Endothelial cell of umbilical vein (primary cell): ENCODE measurements around the gene FAM117B. TPM values are rescaled to one million over a fixed set of nuclear protein-coding genes. Genes with fewer than 3 reads are reported as not detected.

Experiments used
- BruUV-seq: library from RNA; stranded (reverse); fragments of 400-500 nt; replicated peaks from 2 replicates; lab custom pipeline; 2021; lab: Mats Ljungman, UMichigan
- CTCF ChIA-PET: fragments of 300-600, 350-600 bp; sonication (Branson Sonifier 250); formaldehyde crosslinking; loops from one replicate; lab custom pipeline; 2021; ENCODE audit warnings: antibody characterized with exemption, inconsistent platforms; lab: Charles Lee
- POLR2A ChIA-PET: fragments of 300-600, 350-600 bp; sonication (Branson Sonifier 250); formaldehyde crosslinking; loops from one replicate; lab custom pipeline; 2021; ENCODE audit warnings: antibody characterized with exemption, inconsistent platforms; lab: Charles Lee
- DNase-seq: peaks from one replicate; pipeline ENCODE4 v3.0.0-alpha.2; 2011; ENCODE audit warnings: low read depth, low spot score
- FAIRE-seq: peaks from 2 replicates; lab custom pipeline; 2011; peaks lifted over from hg19 to GRCh38; lab: Jason Lieb, UNC
- H2AFZ ChIP-seq: 2 replicates; pipeline ENCODE4 v1.6.0; 2012; ENCODE audit warnings: low read depth, low read length, control low read depth, inconsistent platforms
- H3K27ac ChIP-seq: 2 replicates; pipeline ENCODE4 v1.5.1; 2011; ENCODE audit warnings: low read depth, mild to moderate bottlenecking, control low read depth, low read length, moderate library complexity; ENCODE audit not compliant: insufficient read depth
- H3K27me3 ChIP-seq, 2 experiments: 2 replicates each; pipeline versions ENCODE4 v1.6.0 to v1.6.1; 2011; ENCODE audit warnings: low read length in 2 of 2, mixed read lengths in 1 of 2; ENCODE audit not compliant: control insufficient read depth in 2 of 2, insufficient read depth in 2 of 2
- H3K36me3 ChIP-seq, 2 experiments: 2 replicates in 1 of 2; 3 replicates in 1 of 2; pipeline ENCODE4 v1.5.1; 2011; ENCODE audit warnings: low read length in 2 of 2, mild to moderate bottlenecking in 1 of 2, moderate library complexity in 1 of 2; ENCODE audit not compliant: control insufficient read depth in 2 of 2, insufficient read depth in 2 of 2; ENCODE audit errors: extremely low read depth in 1 of 2
- H3K4me1 ChIP-seq: 3 replicates; pipeline ENCODE4 v1.5.1; 2011; ENCODE audit warnings: mild to moderate bottlenecking, low read length; ENCODE audit not compliant: control insufficient read depth, insufficient read depth; ENCODE audit errors: extremely low read depth
- H3K4me2 ChIP-seq: 2 replicates; pipeline ENCODE4 v1.6.1; 2011; ENCODE audit warnings: low read length, control low read depth, mixed read lengths; ENCODE audit not compliant: insufficient read depth
- H3K4me3 ChIP-seq, 3 experiments: fragments of 200-600 bp in 1 of 3; sonication (generic), shearing (Covaris generic) in 1 of 3; replicated peaks in 1 of 3; 2 replicates each; pipeline ENCODE4 v1.5.1; 2011 to 2016; ENCODE audit warnings: control low read depth in 3 of 3, low read length in 3 of 3, mild to moderate bottlenecking in 2 of 3, inconsistent platforms in 1 of 3, low read depth in 1 of 3, moderate library complexity in 1 of 3; ENCODE audit not compliant: insufficient read depth in 1 of 3
- H3K79me2 ChIP-seq: 2 replicates; pipeline ENCODE4 v1.6.0; 2012; ENCODE audit warnings: low read length, inconsistent platforms; ENCODE audit not compliant: control insufficient read depth, insufficient read depth
- H3K9ac ChIP-seq: replicated peaks from 2 replicates; pipeline ENCODE3; 2011; ENCODE audit warnings: low read length, control low read depth; ENCODE audit not compliant: insufficient read depth; ENCODE audit errors: extremely low read depth
- H3K9me1 ChIP-seq: replicated peaks from 3 replicates; pipeline ENCODE4 v1.6.0; 2011; ENCODE audit warnings: mild to moderate bottlenecking, low read length; ENCODE audit not compliant: control insufficient read depth, insufficient read depth; ENCODE audit errors: extremely low read depth
- H3K9me3 ChIP-seq: replicated peaks from 2 replicates; pipeline ENCODE4 v1.5.1; 2012; ENCODE audit warnings: low read length, inconsistent platforms; ENCODE audit not compliant: control insufficient read depth, insufficient read depth
- H4K20me1 ChIP-seq: replicated peaks from 2 replicates; pipeline ENCODE3; 2011; ENCODE audit warnings: mild to moderate bottlenecking, low read length; ENCODE audit not compliant: control insufficient read depth, insufficient read depth; ENCODE audit errors: extremely low read depth
- EZH2 ChIP-seq: IDR thresholded peaks from 2 replicates; pipeline ENCODE4 v1.6.1; 2012; ENCODE audit warnings: borderline replicate concordance, low read depth, mild to moderate bottlenecking, moderate library complexity, low read length, inconsistent platforms; ENCODE audit not compliant: severe bottlenecking
- FOS ChIP-seq: IDR thresholded peaks from 2 replicates; pipeline ENCODE4 v1.6.1; 2011; ENCODE audit warnings: mild to moderate bottlenecking, low read length, moderate library complexity, borderline replicate concordance; ENCODE audit not compliant: insufficient read depth
- GATA2 ChIP-seq: IDR thresholded peaks from 2 replicates; pipeline ENCODE4 v1.7.0; 2011; ENCODE audit warnings: low read depth, mild to moderate bottlenecking, moderate library complexity, mixed read lengths, low read length; ENCODE audit not compliant: insufficient read length, insufficient read depth
- JUN ChIP-seq: IDR thresholded peaks from 2 replicates; pipeline ENCODE4 v1.6.1; 2011; ENCODE audit warnings: borderline replicate concordance, low read depth; ENCODE audit not compliant: insufficient read length, insufficient read depth
- MYC ChIP-seq: IDR thresholded peaks from one replicate; pipeline ENCODE4 v1.6.1; 2011; ENCODE audit warnings: mild to moderate bottlenecking, low read depth, low read length
- POLR2A ChIP-seq: IDR thresholded peaks from 2 replicates; pipeline ENCODE4 v1.6.1; 2012; ENCODE audit warnings: low read depth, mild to moderate bottlenecking, control low read depth, low read length
- POLR2AphosphoS5 ChIP-seq: IDR thresholded peaks from 2 replicates; pipeline ENCODE4 v1.6.1; 2012; ENCODE audit warnings: low read depth, mild to moderate bottlenecking, control low read depth, low read length, moderate library complexity; ENCODE audit not compliant: insufficient read depth
- dilution Hi-C: fragments of 300-500 bp; cut with MboI; formaldehyde crosslinking; loops from one replicate; pipeline ENCODE4 v1.15.0; 2019; ENCODE audit warnings: low sequenced_read_pairs; ENCODE audit not compliant: extremely low pct_ligation_motif_present
- intact Hi-C: fragments of 100-400 bp; cut with micrococcal nuclease; formaldehyde crosslinking; loops from one replicate; pipeline ENCODE4 v1.10.0; 2022
- polyA plus RNA-seq, 4 experiments: library from polyadenylated mRNA; depleted of rRNA in 3 of 4; stranded (reverse) in 3 of 4; unstranded in 1 of 4; fragments of >200 nt; gene quantifications; 2 replicates each; pipeline versions ENCODE4 v1.2.1 to v1.2.3, GENCODE V29; 2011 to 2012; ENCODE audit warnings: missing spikeins in 1 of 4
- total RNA-seq: library from RNA; stranded (reverse); gene quantifications from 2 replicates; pipeline ENCODE4 v1.2.3, GENCODE V29; 2021
- TF ChIP-seq, protein P1 (sequence below), 2 donors: IDR thresholded peaks; 1 replicate in 1 of 2; 2 replicates in 1 of 2; pipeline ENCODE4 v1.5.1; 2011; ENCODE audit warnings: low read length in 2 of 2, mild to moderate bottlenecking in 2 of 2, moderate library complexity in 2 of 2, control low read depth in 1 of 2, inconsistent platforms in 1 of 2, low read depth in 1 of 2; ENCODE audit not compliant: insufficient read depth in 1 of 2; ENCODE audit errors: extremely low read depth in 1 of 2
- TF ChIP-seq, protein P2 (sequence below): IDR thresholded peaks from 2 replicates; pipeline ENCODE4 v1.6.1; 2011; ENCODE audit not compliant: insufficient read depth, insufficient read length

The FAM117B gene
- total and polyA plus RNA-seq, 2 donors (not counting 3 experiments of a cell fraction or from before 2014, with no cell fraction given), result 1.3 to 7.0 TPM

DNA sequence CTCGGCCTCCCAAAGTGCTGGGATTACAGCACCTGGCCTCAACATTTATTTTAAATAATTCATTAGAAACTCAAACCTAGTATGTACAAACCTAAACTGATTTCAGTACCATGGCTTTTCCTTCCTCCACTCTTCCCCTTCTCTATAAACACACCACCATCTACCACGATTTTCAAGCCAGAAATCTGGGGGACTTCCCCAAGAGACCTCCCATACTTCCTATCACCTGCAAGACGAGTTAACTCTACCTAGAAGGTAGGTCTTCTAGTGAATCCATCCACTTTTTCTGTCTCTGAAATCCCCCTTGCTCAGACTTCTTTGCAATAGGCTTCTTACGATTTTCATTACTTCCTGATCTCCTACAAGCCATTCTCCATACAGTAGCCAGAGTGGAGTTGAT, 7.7 kb upstream of the FAM117B start:
- H3K36me3 ChIP-seq, result no peaks in the 10 kb centered on the region
- no peaks in the 10 kb centered on the region for H3K4me1 ChIP-seq
- no peak overlapping the region for H2AFZ ChIP-seq
- no peak overlapping the region for H3K4me2 ChIP-seq
- FAIRE-seq (no peak), DNase-seq (no peak)
- TF ChIP-seq POLR2A (no peak), FOS (no peak), MYC (no peak), EZH2 (no peak), JUN (no peak)
- no peaks in the 10 kb centered on the region for H3K79me2 ChIP-seq
- ChIA-PET CTCF (no interaction called here), POLR2A (no interaction called here)
- H3K9ac ChIP-seq, result no peak overlapping the region
- intact Hi-C loops (no loop called here), dilution Hi-C loops (no loop called here)
- no peak overlapping the region for H3K4me3 ChIP-seq
- BruUV-seq, result no TSS peak
- H3K9me1 ChIP-seq, result no peaks in the 10 kb centered on the region
- no peaks in the 10 kb centered on the region for H4K20me1 ChIP-seq
- H3K27ac ChIP-seq, result no peak overlapping the region
- H3K9me3 ChIP-seq, result no peaks in the 10 kb centered on the region
- no peaks in the 10 kb centered on the region for H3K27me3 ChIP-seq

DNA sequence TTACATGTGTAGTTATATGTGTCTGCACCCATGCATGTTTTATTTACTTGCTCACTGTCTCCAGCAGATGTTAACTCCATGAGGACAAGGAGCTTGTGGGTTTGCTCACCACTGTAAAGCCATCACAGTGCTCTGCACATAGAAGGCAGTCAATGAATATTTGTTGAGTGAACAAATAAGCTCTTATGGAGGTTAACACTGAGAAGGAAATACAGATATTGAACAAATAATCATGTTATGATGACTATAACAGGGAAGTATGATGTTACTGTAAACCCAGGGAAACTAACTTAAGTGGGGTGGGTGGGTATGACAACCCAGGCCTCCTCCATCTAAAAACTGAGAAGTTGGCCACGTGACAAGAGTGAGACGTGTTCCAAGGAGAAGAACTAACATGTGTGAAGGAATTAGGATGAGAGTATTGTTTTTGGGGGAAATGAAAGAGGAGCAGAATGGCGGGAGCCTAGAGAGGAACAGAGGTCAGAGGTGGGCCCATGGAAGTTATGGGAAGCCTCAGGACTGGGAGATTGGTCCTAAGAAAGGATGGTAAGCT, 6.0 kb upstream of the FAM117B start:
- TF ChIP-seq POLR2AphosphoS5 (no peak), GATA2 (no peak), FOS (no peak), JUN (no peak), MYC (no peak), POLR2A (no peak), EZH2 (no peak)
- TF ChIP-seq, protein P1, sequence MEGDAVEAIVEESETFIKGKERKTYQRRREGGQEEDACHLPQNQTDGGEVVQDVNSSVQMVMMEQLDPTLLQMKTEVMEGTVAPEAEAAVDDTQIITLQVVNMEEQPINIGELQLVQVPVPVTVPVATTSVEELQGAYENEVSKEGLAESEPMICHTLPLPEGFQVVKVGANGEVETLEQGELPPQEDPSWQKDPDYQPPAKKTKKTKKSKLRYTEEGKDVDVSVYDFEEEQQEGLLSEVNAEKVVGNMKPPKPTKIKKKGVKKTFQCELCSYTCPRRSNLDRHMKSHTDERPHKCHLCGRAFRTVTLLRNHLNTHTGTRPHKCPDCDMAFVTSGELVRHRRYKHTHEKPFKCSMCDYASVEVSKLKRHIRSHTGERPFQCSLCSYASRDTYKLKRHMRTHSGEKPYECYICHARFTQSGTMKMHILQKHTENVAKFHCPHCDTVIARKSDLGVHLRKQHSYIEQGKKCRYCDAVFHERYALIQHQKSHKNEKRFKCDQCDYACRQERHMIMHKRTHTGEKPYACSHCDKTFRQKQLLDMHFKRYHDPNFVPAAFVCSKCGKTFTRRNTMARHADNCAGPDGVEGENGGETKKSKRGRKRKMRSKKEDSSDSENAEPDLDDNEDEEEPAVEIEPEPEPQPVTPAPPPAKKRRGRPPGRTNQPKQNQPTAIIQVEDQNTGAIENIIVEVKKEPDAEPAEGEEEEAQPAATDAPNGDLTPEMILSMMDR (IDR thresholded peaks at IDR 0.05; ENCODE audit: extremely low read depth in 1 of 2, insufficient read depth in 1 of 2, low read depth in 1 of 2, low read length in 2 of 2), result no peak
- TF ChIP-seq, protein P2, sequence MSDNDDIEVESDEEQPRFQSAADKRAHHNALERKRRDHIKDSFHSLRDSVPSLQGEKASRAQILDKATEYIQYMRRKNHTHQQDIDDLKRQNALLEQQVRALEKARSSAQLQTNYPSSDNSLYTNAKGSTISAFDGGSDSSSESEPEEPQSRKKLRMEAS, result no peak
- FAIRE-seq, result no peak
- ChIA-PET POLR2A (no interaction called here), CTCF (no interaction called here)
- Histone ChIP-seq H3K9me3 (no peaks in the 10 kb centered on the region), H3K4me3 (no peak overlapping the region), H3K4me1 (no peaks in the 10 kb centered on the region), H2AFZ (no peak overlapping the region), H3K27me3 (no peaks in the 10 kb centered on the region), H3K36me3 (no peaks in the 10 kb centered on the region), H3K27ac (no peak overlapping the region), H3K4me2 (no peak overlapping the region), H3K79me2 (no peaks in the 10 kb centered on the region), H3K9ac (no peak overlapping the region), H4K20me1 (no peaks in the 10 kb centered on the region), H3K9me1 (no peaks in the 10 kb centered on the region)
- DNase-seq, result no peak
- dilution Hi-C loops (no loop called here), intact Hi-C loops (no loop called here)
- BruUV-seq, result no TSS peak
